Activated T-cell treated with anti-CD3 and anti-CD28 coated beads, Interleukin-2, amount 50 U/mL, for 48 hours (primary cell): ENCODE data around the gene MR1.
"Not testable (repeated sequence)": the region's sequence is repeated elsewhere in the genome, so short reads cannot be mapped to it uniquely, and the experiment has no call there.

Source experiments
- DNase-seq, 2 experiments: peaks; one replicate each; pipeline ENCODE4 v3.0.0-alpha.2; 2020

The MR1 gene

GRCh38 chr1:181032535-181032934, 1.2 kb upstream of the MR1 start:
- DNase-seq, result no peak

GRCh38 chr1:181033128-181033798, 520 bp upstream of the MR1 start:
- peak; percentile 64 to 66 for DNase-seq

- DNase-seq, result not testable (repeated sequence)
Measured at GRCh38 chr1:181035210-181035609, 1.4 kb downstream of the MR1 start.

- no peak for DNase-seq
Measured at GRCh38 chr1:181036107-181036836, 2.5 kb downstream of the MR1 start.

- DNase-seq, result no peak
Measured at GRCh38 chr1:181037386-181037785, 3.6 kb downstream of the MR1 start.

GRCh38 chr1:181038399-181038873, 4.7 kb downstream of the MR1 start:
- peak; percentile 70 to 74 for DNase-seq

GRCh38 chr1:181040284-181040865, 6.6 kb downstream of the MR1 start:
- DNase-seq, result no peak

GRCh38 chr1:181043025-181043888, 9.5 kb downstream of the MR1 start:
- DNase-seq, result peak in 1 of 2 experiments; percentile 26

GRCh38 chr1:181044449-181044966, 10.7 kb downstream of the MR1 start:
- DNase-seq, result peak; percentile 71 to 75

GRCh38 chr1:181045946-181046345, 12.2 kb downstream of the MR1 start:
- not testable (repeated sequence) for DNase-seq

- DNase-seq, result no peak
Measured at GRCh38 chr1:181049378-181049777, 15.6 kb downstream of the MR1 start.

GRCh38 chr1:181050922-181051321, 17.1 kb downstream of the MR1 start:
- DNase-seq, result no peak

GRCh38 chr1:181056560-181056959, 22.8 kb downstream of the MR1 start:
- no peak for DNase-seq

GRCh38 chr1:181057079-181057478, 23.3 kb downstream of the MR1 start:
- DNase-seq, result no peak

- DNase-seq, result no peak
Measured at GRCh38 chr1:181059435-181059834, 25.7 kb downstream of the MR1 start.

- no peak for DNase-seq
Measured at GRCh38 chr1:181060066-181060465, 26.3 kb downstream of the MR1 start.

- not testable (repeated sequence) for DNase-seq
Measured at GRCh38 chr1:181060947-181061346, 27.2 kb downstream of the MR1 start.

GRCh38 chr1:181061487-181061886, 27.7 kb downstream of the MR1 start:
- no peak for DNase-seq

- DNase-seq, result peak; percentile 46 to 49
Measured at GRCh38 chr1:181061891-181062835, 28.4 kb downstream of the MR1 start.

- DNase-seq, result peak; percentile 54 to 55
Measured at GRCh38 chr1:181062836-181063428, 29.1 kb downstream of the MR1 start.

GRCh38 chr1:181064011-181064623, 30.3 kb downstream of the MR1 start:
- no peak for DNase-seq
